GM23338 (cell line): Measurements from ENCODE around the gene LRRC3. TPM values are rescaled to one million over a fixed set of nuclear protein-coding genes. Genes with fewer than 3 reads are reported as not detected.

ENCODE experiments used
- ATAC-seq: fragments of 200-7000 bp; cut with Tn5 transposase; 3 replicates; pipeline ENCODE4 v1.9.1; 2020
- DNase-seq: peaks from one replicate; pipeline ENCODE4 v3.0.0-alpha.2; 2015; ENCODE audit warnings: low spot score
- H2AFZ ChIP-seq: fragments of 200-600 bp; sonication (generic); 2 replicates; pipeline ENCODE4 v1.8.0; 2016; ENCODE audit warnings: antibody characterized with exemption, mild to moderate bottlenecking, moderate library complexity
- H3F3A ChIP-seq: fragments of 200-600 bp; sonication (generic); replicated peaks from 2 replicates; pipeline ENCODE4 v1.8.0; 2017; ENCODE audit warnings: antibody characterized with exemption, mixed run types, low read depth
- H3K27ac ChIP-seq: fragments of 200-600 bp; sonication (generic); 2 replicates; pipeline ENCODE4 v1.6.1; 2016; ENCODE audit warnings: low read depth
- H3K27me3 ChIP-seq: fragments of 200-600 bp; sonication (generic); 2 replicates; pipeline ENCODE4 v1.8.0; 2016; ENCODE audit warnings: mild to moderate bottlenecking, mixed run types, moderate library complexity; ENCODE audit not compliant: insufficient read depth
- H3K36me3 ChIP-seq: fragments of 200-600 bp; sonication (generic); 2 replicates; pipeline ENCODE4 v1.8.0; 2016; ENCODE audit warnings: mild to moderate bottlenecking; ENCODE audit not compliant: insufficient read depth
- H3K4me1 ChIP-seq: fragments of 200-600 bp; sonication (generic); 2 replicates; pipeline ENCODE4 v1.8.0; 2016; ENCODE audit warnings: mild to moderate bottlenecking, moderate library complexity; ENCODE audit not compliant: insufficient read depth
- H3K4me2 ChIP-seq: fragments of 200-600 bp; sonication (generic); 2 replicates; pipeline ENCODE4 v1.7.1; 2017; ENCODE audit warnings: mixed run types
- H3K4me3 ChIP-seq: fragments of 200-600 bp; sonication (generic); 2 replicates; pipeline ENCODE4 v1.6.1; 2016; ENCODE audit warnings: mixed run types
- H3K79me2 ChIP-seq: fragments of 200-600 bp; sonication (generic); replicated peaks from 2 replicates; pipeline ENCODE4 v1.8.0; 2017; ENCODE audit warnings: mild to moderate bottlenecking; ENCODE audit not compliant: insufficient read depth
- H3K9me2 ChIP-seq: fragments of 200-600 bp; sonication (generic); 2 replicates; pipeline ENCODE4 v1.8.0; 2017; ENCODE audit not compliant: insufficient read depth
- H4K20me1 ChIP-seq: fragments of 200-600 bp; sonication (generic); replicated peaks from 2 replicates; pipeline ENCODE4 v1.8.0; 2017; ENCODE audit warnings: mild to moderate bottlenecking; ENCODE audit not compliant: insufficient read depth
- H3K27ac Mint-ChIP-seq: 2 replicates; pipeline ENCODE4 v1.8.0; 2020; ENCODE audit warnings: inconsistent platforms, mild to moderate bottlenecking, moderate library complexity, mixed read lengths
- H3K27me3 Mint-ChIP-seq: 3 replicates; pipeline ENCODE4 v1.8.0; 2022; ENCODE audit warnings: low read depth, mild to moderate bottlenecking, moderate library complexity, mixed read lengths, inconsistent platforms; ENCODE audit not compliant: insufficient read depth, poor library complexity
- H3K36me3 Mint-ChIP-seq: 3 replicates; pipeline ENCODE4 v1.8.0; 2021; ENCODE audit warnings: low read depth, mild to moderate bottlenecking, inconsistent platforms, moderate library complexity, mixed read lengths
- H3K4me1 Mint-ChIP-seq: 3 replicates; pipeline ENCODE4 v1.8.0; 2020; ENCODE audit warnings: mild to moderate bottlenecking, inconsistent platforms, mixed read lengths
- H3K4me3 Mint-ChIP-seq: 3 replicates; pipeline ENCODE4 v1.8.0; 2021; ENCODE audit warnings: moderate library complexity, mild to moderate bottlenecking, inconsistent platforms, mixed read lengths
- H3K9me3 Mint-ChIP-seq: 3 replicates; pipeline ENCODE4 v1.8.0; 2020; ENCODE audit warnings: moderate library complexity, mild to moderate bottlenecking, inconsistent platforms, mixed read lengths
- CREB1 ChIP-seq: fragments of 250-450 bp; sonication (Bioruptor Pico); IDR thresholded peaks from 2 replicates; pipeline ENCODE4 v1.5.0; 2020; ENCODE audit warnings: low read depth, mild to moderate bottlenecking, moderate library complexity
- EZH2 ChIP-seq: fragments of 200-600 bp; sonication (generic); IDR thresholded peaks from one replicate; pipeline ENCODE4 v1.8.0; 2017; ENCODE audit warnings: antibody characterized with exemption, mild to moderate bottlenecking, low read depth; ENCODE audit not compliant: unreplicated experiment
- EZH2phosphoT487 ChIP-seq: fragments of 200-600 bp; sonication (generic); IDR thresholded peaks from one replicate; pipeline ENCODE4 v1.8.1; 2018; ENCODE audit warnings: antibody characterized with exemption; ENCODE audit not compliant: unreplicated experiment
- JUNB ChIP-seq: IDR thresholded peaks from one replicate; pipeline ENCODE4 v1.6.1; 2016; ENCODE audit warnings: antibody characterized with exemption; ENCODE audit not compliant: unreplicated experiment
- NANOG ChIP-seq: IDR thresholded peaks from 2 replicates; pipeline ENCODE4 v1.6.1; 2016; ENCODE audit warnings: antibody characterized with exemption, borderline replicate concordance
- POLR2AphosphoS5 ChIP-seq: IDR thresholded peaks from 2 replicates; pipeline ENCODE4 v1.6.1; 2016; ENCODE audit warnings: antibody characterized with exemption, low read depth
- STAT1 ChIP-seq: IDR thresholded peaks from one replicate; pipeline ENCODE4 v1.6.1; 2016; ENCODE audit warnings: antibody characterized with exemption; ENCODE audit not compliant: unreplicated experiment
- ZNF331 ChIP-seq: fragments of 250-450 bp; sonication (Bioruptor Pico); IDR thresholded peaks from 2 replicates; pipeline ENCODE4 v1.5.0; 2020; ENCODE audit warnings: low read depth, mild to moderate bottlenecking, moderate library complexity
- polyA plus RNA-seq: library from polyadenylated mRNA; unstranded; fragments of >200 nt; fragmentation: Nextera tagmentation; extraction: Ambion mirVana; gene quantifications from 2 replicates; pipeline ENCODE4 v1.2.1, GENCODE V29; 2016
- total RNA-seq: library from RNA; depleted of rRNA; stranded (reverse); fragments of >200 nt; shearing (Covaris generic); gene quantifications from 2 replicates; pipeline ENCODE4 v1.2.3, GENCODE V29; 2014
- TF ChIP-seq, protein P1 (sequence below), 2 experiments: fragments of 200-600 bp in 1 of 2; sonication (generic) in 1 of 2; conservative IDR thresholded peaks; 2 replicates each; pipeline versions ENCODE4 v1.5.1 to v1.6.1; 2016 to 2017; ENCODE audit warnings: antibody characterized with exemption in 2 of 2, low read depth in 2 of 2, mild to moderate bottlenecking in 2 of 2, moderate library complexity in 1 of 2
- TF ChIP-seq, protein P2 (sequence below): IDR thresholded peaks from 2 replicates; pipeline ENCODE4 v1.6.1; 2016; ENCODE audit warnings: antibody characterized with exemption
- TF ChIP-seq, protein P3 (sequence below): fragments of 250-450 bp; sonication (Bioruptor Pico); IDR thresholded peaks from 2 replicates; pipeline ENCODE4 v1.5.0; 2020; ENCODE audit warnings: mild to moderate bottlenecking, moderate library complexity
- TF ChIP-seq, protein P4 (sequence below): IDR thresholded peaks from one replicate; pipeline ENCODE4 v1.6.1; 2018; ENCODE audit warnings: antibody characterized with exemption; ENCODE audit not compliant: unreplicated experiment

Gene LRRC3
- total and polyA plus RNA-seq, 2 experiments from 2014 or later, result 0.95 to 6.8 TPM

DNA sequence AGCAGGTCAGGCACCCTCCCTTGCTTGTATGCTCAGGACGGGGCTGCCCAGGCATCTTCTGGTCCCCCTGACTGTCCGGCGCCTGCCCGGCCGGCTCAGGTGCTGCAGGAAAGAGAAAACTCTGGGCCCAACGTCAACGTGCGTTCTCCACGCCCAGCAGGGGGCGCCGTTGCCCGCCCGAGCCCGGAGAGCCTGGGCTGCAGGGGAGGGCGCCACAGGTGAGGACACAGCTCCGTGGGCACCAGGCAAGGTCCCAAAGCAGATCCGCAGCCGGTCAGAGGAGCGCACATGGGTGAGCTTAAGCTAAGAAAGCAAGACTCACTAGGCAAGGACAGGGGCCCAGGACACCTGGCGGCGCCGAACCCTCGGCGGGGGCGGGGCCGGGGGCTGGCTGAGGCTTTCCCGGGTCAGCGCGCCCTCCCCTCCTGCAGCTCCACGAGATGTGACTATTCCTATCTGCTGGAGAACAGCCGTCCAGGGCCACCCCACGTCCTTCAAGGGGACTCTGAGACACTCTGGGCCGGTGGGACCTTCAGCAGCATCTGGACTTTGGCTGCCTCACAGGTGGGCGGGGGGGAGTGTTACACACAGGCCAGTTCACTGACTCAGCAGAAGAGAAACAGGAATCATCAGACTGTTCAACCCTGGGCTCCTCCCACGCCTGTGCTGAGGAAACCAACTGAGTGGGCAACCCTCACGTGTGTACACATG lies 55.4 kb downstream of the LRRC3 start:
- Mint-ChIP-seq H3K27me3 (peaks cover 14% of the 10 kb centered on the region), H3K9me3 (no peaks in the 10 kb centered on the region; the same call in 2 of the 3 replicates), H3K4me1 (no peaks in the 10 kb centered on the region; the same call in 2 of the 3 replicates), H3K27ac (no peak overlapping the region), H3K36me3 (no peaks in the 10 kb centered on the region), H3K4me3 (peak overlapping the region; percentile 54; the same call in 2 of the 3 replicates)
- Histone ChIP-seq H3K27ac (no peak overlapping the region), H3F3A (no peaks in the 10 kb centered on the region), H4K20me1 (no peaks in the 10 kb centered on the region), H3K79me2 (no peaks in the 10 kb centered on the region), H3K4me3 (peak overlapping the region; percentile 45), H3K27me3 (no peaks in the 10 kb centered on the region), H3K36me3 (no peaks in the 10 kb centered on the region), H3K4me2 (peak overlapping the region; percentile 70; the same call in 1 of the 2 replicates), H3K9me2 (no peaks in the 10 kb centered on the region), H3K4me1 (no peaks in the 10 kb centered on the region), H2AFZ (0 out of 2 replicates have a peak overlapping the region, but pooled peaks have one; percentile 52)
- TF ChIP-seq ZNF331 (CRISPR knock-in tag) (no peak), STAT1 (no peak), JUNB (no peak), POLR2AphosphoS5 (no peak), NANOG (no peak), EZH2 (no peak), EZH2phosphoT487 (no peak), CREB1 (CRISPR knock-in tag) (peak; percentile 24; the same call in 1 of the 2 replicates)
- TF ChIP-seq, protein P1, sequence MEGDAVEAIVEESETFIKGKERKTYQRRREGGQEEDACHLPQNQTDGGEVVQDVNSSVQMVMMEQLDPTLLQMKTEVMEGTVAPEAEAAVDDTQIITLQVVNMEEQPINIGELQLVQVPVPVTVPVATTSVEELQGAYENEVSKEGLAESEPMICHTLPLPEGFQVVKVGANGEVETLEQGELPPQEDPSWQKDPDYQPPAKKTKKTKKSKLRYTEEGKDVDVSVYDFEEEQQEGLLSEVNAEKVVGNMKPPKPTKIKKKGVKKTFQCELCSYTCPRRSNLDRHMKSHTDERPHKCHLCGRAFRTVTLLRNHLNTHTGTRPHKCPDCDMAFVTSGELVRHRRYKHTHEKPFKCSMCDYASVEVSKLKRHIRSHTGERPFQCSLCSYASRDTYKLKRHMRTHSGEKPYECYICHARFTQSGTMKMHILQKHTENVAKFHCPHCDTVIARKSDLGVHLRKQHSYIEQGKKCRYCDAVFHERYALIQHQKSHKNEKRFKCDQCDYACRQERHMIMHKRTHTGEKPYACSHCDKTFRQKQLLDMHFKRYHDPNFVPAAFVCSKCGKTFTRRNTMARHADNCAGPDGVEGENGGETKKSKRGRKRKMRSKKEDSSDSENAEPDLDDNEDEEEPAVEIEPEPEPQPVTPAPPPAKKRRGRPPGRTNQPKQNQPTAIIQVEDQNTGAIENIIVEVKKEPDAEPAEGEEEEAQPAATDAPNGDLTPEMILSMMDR (conservative IDR thresholded peaks at IDR 0.05; ENCODE audit: low read depth in 2 of 2), result peak; percentile 83 to 95
- TF ChIP-seq, protein P2, sequence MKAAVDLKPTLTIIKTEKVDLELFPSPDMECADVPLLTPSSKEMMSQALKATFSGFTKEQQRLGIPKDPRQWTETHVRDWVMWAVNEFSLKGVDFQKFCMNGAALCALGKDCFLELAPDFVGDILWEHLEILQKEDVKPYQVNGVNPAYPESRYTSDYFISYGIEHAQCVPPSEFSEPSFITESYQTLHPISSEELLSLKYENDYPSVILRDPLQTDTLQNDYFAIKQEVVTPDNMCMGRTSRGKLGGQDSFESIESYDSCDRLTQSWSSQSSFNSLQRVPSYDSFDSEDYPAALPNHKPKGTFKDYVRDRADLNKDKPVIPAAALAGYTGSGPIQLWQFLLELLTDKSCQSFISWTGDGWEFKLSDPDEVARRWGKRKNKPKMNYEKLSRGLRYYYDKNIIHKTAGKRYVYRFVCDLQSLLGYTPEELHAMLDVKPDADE, result no peak
- TF ChIP-seq, protein P3, sequence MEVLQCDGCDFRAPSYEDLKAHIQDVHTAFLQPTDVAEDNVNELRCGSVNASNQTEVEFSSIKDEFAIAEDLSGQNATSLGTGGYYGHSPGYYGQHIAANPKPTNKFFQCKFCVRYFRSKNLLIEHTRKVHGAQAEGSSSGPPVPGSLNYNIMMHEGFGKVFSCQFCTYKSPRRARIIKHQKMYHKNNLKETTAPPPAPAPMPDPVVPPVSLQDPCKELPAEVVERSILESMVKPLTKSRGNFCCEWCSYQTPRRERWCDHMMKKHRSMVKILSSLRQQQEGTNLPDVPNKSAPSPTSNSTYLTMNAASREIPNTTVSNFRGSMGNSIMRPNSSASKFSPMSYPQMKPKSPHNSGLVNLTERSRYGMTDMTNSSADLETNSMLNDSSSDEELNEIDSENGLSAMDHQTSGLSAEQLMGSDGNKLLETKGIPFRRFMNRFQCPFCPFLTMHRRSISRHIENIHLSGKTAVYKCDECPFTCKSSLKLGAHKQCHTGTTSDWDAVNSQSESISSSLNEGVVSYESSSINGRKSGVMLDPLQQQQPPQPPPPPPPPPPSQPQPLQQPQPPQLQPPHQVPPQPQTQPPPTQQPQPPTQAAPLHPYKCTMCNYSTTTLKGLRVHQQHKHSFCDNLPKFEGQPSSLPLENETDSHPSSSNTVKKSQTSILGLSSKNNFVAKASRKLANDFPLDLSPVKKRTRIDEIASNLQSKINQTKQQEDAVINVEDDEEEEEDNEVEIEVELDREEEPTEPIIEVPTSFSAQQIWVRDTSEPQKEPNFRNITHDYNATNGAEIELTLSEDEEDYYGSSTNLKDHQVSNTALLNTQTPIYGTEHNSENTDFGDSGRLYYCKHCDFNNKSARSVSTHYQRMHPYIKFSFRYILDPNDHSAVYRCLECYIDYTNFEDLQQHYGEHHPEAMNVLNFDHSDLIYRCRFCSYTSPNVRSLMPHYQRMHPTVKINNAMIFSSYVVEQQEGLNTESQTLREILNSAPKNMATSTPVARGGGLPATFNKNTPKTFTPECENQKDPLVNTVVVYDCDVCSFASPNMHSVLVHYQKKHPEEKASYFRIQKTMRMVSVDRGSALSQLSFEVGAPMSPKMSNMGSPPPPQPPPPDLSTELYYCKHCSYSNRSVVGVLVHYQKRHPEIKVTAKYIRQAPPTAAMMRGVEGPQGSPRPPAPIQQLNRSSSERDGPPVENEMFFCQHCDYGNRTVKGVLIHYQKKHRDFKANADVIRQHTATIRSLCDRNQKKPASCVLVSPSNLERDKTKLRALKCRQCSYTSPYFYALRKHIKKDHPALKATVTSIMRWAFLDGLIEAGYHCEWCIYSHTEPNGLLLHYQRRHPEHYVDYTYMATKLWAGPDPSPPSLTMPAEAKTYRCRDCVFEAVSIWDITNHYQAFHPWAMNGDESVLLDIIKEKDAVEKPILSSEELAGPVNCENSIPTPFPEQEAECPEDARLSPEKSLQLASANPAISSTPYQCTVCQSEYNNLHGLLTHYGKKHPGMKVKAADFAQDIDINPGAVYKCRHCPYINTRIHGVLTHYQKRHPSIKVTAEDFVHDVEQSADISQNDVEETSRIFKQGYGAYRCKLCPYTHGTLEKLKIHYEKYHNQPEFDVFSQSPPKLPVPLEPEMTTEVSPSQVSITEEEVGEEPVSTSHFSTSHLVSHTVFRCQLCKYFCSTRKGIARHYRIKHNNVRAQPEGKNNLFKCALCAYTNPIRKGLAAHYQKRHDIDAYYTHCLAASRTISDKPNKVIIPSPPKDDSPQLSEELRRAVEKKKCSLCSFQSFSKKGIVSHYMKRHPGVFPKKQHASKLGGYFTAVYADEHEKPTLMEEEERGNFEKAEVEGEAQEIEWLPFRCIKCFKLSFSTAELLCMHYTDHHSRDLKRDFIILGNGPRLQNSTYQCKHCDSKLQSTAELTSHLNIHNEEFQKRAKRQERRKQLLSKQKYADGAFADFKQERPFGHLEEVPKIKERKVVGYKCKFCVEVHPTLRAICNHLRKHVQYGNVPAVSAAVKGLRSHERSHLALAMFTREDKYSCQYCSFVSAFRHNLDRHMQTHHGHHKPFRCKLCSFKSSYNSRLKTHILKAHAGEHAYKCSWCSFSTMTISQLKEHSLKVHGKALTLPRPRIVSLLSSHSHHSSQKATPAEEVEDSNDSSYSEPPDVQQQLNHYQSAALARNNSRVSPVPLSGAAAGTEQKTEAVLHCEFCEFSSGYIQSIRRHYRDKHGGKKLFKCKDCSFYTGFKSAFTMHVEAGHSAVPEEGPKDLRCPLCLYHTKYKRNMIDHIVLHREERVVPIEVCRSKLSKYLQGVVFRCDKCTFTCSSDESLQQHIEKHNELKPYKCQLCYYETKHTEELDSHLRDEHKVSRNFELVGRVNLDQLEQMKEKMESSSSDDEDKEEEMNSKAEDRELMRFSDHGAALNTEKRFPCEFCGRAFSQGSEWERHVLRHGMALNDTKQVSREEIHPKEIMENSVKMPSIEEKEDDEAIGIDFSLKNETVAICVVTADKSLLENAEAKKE (CRISPR knock-in tag), result no peak
- TF ChIP-seq, protein P4, sequence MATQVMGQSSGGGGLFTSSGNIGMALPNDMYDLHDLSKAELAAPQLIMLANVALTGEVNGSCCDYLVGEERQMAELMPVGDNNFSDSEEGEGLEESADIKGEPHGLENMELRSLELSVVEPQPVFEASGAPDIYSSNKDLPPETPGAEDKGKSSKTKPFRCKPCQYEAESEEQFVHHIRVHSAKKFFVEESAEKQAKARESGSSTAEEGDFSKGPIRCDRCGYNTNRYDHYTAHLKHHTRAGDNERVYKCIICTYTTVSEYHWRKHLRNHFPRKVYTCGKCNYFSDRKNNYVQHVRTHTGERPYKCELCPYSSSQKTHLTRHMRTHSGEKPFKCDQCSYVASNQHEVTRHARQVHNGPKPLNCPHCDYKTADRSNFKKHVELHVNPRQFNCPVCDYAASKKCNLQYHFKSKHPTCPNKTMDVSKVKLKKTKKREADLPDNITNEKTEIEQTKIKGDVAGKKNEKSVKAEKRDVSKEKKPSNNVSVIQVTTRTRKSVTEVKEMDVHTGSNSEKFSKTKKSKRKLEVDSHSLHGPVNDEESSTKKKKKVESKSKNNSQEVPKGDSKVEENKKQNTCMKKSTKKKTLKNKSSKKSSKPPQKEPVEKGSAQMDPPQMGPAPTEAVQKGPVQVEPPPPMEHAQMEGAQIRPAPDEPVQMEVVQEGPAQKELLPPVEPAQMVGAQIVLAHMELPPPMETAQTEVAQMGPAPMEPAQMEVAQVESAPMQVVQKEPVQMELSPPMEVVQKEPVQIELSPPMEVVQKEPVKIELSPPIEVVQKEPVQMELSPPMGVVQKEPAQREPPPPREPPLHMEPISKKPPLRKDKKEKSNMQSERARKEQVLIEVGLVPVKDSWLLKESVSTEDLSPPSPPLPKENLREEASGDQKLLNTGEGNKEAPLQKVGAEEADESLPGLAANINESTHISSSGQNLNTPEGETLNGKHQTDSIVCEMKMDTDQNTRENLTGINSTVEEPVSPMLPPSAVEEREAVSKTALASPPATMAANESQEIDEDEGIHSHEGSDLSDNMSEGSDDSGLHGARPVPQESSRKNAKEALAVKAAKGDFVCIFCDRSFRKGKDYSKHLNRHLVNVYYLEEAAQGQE, result no peak
- DNase-seq (peak; percentile 86), ATAC-seq (peak; percentile 89)
